HG03520 (cell line): Measurements from ENCODE around the gene PKD2L1.

ENCODE experiments used
- ATAC-seq: cut with Tn5 transposase; IDR thresholded peaks from one replicate; pipeline ENCODE4 v1.9.1; 2021; ENCODE audit warnings: mild to moderate bottlenecking, moderate library complexity; ENCODE audit not compliant: unreplicated experiment

The PKD2L1 gene

DNA sequence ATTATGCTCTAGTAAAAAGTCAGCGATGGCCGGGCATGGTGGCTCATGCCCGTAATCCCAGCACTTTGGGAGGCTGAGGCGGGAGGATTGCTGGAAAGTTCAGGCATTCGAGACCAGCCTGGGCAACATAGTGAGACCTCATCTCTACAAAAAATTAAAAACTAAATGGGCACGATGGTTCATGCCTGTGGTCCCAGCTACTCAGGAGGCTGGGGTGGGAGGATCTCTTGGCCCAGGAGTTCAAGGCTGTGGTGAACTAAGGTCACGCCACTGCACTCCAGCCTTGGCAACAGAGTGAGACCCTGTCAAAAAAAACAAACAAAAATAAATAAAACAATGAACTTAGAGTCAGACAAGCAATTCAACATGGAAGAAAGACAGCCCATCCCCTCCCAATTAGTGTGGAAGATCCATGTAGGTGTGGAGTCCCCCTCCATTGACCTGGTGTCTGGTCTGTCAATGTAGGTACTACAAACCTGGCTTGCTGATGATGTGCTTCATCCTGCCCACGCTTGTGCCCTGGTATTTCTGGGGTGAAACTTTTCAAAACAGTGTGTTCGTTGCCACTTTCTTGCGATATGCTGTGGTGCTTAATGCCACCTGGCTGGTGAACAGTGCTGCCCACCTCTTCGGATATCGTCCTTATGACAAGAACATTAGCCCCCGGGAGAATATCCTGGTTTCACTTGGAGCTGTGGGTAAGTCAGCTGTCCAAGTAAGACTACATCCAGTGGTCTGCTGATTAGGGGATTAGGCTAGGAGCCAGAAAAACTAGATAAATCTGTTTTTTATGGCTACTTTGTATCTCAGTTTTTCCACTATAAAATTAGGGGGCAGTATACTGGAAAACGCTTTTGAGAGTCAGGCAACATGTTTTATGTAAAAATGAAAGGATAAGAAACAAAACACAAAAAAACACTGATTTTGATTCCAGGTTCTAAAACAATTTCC lies 26.3 kb upstream of the PKD2L1 start:
- no peak for ATAC-seq

DNA sequence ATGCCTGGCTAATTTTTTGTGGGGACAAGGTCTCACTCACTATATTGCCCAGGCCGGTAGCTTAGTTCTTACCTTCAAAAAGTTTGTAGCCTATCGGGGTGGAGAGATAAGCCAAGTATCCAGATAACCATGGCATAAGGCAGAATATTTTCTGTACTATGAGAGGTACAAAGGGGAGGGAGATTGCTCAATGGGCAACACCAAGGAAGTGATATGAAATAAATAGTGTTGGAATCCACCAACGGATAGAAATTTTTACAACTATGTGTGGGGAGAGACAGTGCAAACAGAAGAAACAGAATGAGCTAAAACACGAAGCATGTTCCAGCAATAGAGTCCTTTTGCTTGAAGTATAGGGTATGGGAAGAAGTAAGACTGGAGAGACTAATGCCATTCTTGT lies 25.1 kb upstream of the PKD2L1 start:
- ATAC-seq: no peak

DNA sequence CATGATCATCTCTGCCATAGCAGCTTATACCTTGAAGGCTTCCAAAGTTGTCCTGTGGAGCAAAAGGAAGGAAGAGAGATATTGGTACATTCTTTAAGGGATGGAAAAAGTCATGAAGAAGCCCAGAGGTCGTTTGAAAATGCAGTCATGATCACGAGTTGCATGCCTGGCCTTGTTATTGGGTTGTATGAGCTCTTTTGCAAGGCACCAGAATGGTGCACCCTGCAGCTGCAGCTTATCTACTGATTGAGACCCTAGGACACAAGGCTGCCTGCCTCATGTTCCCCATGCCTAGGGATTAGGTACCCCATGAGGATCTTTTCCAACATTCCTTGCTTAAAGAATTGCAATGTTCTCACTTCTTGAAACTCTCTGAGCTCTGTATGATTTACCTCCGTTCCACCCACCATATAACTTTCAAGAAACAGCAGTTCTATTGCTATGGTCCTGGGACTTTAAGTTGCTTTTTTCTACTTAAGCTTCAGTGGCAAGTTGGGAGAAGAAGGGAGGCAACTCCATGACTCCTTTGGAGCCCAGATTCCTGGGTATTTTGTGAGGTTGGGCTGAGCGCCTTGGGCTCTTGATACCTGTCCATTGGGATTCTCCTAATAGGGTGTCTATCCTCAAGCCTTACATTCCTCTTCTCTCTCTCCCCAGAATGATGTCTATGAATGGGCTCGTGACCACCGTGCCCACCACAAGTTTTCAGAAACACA lies 23.9 kb upstream of the PKD2L1 start:
- ATAC-seq: no peak

DNA sequence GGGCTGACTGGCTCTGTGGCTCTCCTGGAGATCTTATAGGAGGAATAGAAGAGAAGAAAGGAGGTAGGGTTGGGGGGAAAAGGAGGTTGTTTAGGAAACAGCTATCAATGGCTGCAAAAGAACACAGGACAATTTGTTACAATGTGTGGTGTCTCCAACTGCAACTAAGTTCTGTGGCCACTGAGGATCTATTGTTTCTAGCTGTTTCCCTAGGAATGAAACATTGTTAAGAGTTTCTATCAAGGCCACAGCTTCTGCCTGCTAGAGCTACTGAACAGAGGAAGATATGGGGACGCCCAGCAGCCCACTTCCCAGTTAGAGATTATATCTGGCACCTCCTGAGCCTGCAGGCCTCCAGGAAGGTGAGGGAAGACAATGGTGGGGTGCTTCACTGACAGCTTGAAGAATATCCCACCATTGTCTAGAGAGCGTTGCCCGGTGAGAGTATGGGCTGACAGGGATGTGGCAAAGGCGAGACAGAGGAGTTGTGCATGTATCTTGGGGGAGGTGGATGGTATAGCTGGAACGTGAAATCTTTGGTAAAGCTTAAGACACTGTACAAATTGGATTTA lies 21.0 kb upstream of the PKD2L1 start:
- no peak for ATAC-seq

DNA sequence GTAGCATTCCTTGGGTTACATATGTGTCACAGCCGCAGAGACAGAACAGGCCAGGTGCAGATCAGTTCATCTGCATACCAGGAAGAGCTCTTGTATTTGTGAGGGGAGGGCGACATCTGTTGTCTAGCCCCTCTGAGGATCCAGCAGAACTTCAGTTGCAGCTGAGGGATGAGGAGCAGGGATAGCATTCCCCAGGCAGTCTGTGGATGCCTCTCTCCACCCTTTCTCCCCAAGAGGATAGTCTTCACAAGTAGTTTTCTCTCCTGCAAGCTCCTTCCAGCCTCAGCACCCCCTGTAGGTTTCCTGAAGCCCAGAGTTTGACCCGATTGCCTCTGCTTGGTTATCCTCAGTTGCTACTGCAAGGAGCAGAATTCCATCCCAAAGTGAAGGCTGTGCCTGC lies 19.6 kb upstream of the PKD2L1 start:
- ATAC-seq: no peak

DNA sequence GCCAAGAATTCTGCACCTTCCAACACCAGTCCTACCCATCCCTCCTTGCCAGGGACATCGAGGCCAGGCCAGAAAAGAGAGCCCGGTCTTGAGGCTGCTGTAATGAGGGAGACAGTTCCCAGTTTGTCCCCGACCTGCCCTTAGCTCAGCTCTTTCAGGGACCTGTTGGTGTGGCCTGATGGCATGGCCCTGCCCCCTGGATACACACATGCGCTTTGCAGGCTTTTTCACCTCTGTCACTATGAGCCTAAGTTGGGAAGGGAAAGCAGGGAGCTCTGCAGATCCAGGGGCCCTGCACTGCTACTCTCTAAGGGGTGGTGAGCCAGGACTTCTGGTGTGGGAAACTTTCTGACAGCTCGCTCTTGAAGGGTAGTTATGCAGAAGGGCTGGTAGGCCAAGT lies 19.1 kb upstream of the PKD2L1 start:
- ATAC-seq: no peak

DNA sequence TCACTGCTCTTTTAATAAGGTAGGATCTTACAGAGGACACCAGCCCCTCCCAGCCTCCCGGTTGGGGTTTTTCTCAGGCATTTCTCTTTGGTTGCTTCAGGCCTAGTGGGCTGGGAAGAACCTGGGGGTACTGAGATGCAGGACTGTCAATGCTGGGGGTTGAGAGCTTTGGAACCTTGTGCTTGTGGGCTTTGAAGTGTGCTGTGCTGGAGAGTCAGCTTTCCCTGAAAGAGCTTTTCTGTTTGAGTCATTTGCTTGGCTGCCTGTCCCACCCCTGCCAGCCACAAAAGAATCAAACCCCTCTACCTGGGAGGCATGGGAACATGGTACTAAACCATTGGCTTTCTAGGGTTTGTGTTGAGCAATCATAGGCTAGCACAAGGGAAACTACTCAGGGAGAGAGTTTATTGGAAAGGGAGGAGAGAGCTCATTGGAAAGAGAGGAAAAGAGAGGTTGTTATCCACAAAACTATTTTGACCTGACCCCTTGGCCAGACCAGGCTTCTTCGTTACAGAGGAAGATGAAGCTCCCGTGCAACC lies 18.4 kb upstream of the PKD2L1 start:
- ATAC-seq: no peak

DNA sequence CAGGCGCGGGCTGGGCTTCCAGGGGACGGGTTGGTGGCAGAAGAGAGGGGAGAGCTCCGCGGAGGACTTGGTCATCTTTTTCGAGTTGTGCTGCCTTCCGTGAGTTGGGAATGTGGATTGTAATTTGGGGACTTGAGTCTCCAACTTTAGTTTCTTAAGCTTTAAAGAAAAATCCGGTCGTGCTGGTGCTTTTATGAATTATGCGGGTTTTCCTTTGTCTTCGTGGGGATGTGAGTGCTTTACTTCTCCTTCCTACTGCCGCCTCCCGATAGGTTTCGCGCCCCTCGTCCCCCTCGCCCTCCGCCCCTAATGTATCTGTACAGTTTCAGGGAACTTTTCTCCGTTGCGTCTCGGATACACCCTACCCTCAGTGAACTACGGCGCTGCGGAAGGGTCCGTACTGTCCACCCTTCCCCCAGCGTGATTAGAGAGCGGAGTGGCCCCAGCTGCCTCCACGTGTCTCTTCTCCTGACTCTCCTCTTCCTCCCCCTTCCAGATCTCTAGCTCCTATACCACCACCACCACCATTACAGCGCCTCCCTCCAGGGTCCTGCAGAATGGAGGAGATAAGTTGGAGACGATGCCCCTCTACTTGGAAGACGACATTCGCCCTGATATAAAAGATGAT lies 17.7 kb upstream of the PKD2L1 start:
- no peak for ATAC-seq

DNA sequence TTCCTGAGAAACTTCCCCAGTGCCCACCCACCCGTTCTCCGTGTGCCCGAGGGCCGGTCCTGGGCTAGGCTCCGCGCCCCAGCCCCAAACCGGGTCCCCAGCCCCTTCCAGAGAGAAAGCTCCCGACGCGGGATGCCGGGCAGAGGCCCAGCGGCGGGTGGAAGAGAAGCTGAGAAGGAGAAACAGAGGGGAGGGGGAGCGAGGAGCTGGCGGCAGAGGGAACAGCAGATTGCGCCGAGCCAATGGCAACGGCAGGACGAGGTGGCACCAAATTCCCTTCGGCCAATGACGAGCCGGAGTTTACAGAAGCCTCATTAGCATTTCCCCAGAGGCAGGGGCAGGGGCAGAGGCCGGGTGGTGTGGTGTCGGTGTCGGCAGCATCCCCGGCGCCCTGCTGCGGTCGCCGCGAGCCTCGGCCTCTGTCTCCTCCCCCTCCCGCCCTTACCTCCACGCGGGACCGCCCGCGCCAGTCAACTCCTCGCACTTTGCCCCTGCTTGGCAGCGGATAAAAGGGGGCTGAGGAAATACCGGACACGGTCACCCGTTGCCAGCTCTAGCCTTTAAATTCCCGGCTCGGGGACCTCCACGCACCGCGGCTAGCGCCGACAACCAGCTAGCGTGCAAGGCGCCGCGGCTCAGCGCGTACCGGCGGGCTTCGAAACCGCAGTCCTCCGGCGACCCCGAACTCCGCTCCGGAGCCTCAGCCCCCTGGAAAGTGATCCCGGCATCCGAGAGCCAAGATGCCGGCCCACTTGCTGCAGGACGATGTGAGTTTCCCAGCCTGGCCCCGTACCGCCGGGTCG lies 16.9 kb upstream of the PKD2L1 start, which contains the start of gene SCD:
Gene SCD (plus strand): TSS at position 469 of the 803 bp plus-strand sequence. CDS start 272 bp downstream, at position 741.
- peak; percentile 83 for ATAC-seq

DNA sequence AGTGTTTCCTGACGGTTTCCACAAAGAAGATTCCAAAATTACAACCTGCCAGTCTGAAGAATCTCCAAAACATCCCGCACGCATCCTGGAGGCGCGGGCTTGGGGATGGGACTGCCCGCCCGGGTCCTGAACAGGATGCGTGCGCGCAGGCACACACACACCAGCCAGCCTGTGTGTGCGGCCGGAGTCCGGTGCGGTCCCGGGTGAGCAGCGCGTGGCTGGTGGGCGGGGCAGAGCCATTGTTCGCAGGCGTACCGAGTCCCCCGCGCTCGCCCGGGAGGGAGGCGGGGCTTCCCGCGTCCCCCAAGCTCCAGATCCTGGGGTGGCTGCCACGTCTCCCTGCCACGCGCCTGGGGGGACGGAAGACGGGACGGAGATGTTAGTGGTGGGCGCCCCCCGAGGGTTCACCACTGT lies 16.3 kb upstream of the PKD2L1 start:
- ATAC-seq: peak; percentile 50

DNA sequence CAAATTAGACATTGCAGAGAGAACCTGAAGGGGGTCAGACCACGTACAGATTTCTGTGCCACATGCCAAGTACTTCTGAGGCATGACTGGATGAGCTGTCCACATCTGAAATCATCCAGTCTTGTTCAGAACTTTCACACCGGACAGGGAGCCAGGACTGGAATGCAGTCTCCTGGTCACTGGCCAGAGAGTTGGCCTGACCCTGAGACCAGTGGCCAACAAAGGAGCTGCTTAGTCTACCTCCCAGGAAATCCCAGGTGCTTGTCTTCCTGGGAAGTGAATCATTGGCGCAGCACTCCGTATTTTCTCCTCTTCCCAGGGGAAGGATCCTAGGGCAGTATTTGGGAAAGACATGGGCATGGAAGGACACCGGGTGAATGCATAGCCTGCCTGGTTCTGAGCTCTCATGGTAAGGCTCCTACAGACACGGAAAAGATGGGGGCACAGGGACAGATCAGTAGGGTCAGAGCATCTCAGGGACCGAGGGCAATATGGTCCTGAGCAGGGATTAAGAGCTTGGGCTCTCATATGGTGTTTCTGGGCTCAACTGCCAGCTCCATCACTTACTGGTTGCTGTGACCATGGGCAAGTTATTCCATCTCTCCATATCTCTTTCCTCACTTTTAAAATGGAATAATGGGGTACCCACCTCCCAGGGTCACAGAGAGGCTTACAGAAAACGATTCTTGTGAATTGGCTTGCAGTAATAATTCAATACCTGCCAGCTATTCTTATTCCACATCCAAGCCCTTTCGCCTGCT lies 15.7 kb upstream of the PKD2L1 start:
- no peak for ATAC-seq

DNA sequence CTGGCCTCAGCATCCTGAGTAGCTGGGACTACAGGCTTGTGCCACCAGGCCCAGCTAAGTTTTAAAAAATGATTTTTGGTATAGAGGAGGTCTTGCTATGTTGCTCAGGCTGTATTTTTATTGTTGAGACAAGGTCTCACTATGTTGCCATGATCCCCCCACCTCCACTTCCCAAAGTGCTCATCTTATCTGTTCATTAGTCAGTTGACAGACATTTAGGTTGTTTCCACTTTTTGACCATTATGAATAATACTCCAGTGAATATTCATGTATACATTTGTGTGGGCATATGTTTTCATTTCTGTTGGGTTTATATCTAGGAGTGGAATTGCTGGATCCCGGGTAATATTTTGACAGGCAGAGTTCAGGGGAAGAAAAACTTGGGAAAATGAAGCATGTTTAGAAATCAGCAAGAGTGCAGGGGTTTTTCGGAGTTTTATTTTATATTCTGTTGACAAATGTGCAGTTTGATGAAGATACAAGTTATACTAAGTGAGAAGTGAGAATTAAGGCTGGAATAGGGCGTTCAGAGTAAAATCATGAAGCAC lies 14.3 kb upstream of the PKD2L1 start:
- ATAC-seq: no peak

DNA sequence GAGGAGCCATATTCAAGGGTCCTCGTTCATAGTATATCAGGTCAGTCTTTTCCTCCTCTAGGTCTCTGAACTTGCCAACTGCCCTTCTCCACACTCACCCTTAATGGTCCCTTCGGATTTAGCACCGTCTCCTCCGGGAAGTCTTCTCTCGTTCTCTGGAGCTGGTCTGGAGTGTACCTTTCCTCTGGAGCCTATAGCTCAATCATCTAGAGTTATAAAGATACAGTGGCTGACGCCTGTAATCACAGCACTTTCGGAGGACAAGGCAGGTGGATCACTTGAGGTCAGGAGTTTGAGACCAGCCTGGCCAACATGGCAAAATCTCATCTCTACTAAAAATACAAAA lies 12.6 kb upstream of the PKD2L1 start:
- no peak for ATAC-seq

DNA sequence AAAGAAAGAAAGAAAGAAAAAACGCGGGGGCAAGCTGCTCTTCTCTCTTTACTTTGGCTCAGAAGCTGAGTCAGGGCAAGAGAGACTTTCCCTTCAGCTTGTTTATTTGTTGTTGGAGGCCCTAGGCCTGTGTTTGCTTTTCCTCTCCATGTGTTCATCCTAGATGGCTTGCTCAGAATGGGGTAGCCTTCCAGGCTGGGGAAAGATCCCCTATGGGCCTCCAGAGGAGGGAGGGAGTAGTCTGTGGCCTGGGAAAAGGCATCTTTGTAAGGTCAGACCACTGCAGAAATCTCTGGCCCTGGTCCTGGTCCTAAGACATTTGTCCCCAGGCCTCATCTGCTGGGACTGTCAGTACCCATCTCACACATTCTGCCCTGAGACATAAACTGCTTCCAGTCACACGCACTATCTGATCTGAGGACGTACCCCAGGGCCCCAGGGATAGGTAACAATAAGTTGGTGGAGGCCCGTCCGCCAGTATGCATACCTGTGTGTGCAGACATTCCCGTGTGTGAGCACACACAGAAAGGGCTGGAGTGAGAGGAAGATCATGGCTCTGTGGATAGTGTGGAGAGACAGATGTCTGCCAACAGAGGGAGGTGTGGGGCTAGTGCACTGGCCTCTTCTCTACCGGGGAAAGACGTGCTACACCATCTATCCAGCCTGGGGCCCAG lies 12.1 kb upstream of the PKD2L1 start:
- ATAC-seq: no peak

DNA sequence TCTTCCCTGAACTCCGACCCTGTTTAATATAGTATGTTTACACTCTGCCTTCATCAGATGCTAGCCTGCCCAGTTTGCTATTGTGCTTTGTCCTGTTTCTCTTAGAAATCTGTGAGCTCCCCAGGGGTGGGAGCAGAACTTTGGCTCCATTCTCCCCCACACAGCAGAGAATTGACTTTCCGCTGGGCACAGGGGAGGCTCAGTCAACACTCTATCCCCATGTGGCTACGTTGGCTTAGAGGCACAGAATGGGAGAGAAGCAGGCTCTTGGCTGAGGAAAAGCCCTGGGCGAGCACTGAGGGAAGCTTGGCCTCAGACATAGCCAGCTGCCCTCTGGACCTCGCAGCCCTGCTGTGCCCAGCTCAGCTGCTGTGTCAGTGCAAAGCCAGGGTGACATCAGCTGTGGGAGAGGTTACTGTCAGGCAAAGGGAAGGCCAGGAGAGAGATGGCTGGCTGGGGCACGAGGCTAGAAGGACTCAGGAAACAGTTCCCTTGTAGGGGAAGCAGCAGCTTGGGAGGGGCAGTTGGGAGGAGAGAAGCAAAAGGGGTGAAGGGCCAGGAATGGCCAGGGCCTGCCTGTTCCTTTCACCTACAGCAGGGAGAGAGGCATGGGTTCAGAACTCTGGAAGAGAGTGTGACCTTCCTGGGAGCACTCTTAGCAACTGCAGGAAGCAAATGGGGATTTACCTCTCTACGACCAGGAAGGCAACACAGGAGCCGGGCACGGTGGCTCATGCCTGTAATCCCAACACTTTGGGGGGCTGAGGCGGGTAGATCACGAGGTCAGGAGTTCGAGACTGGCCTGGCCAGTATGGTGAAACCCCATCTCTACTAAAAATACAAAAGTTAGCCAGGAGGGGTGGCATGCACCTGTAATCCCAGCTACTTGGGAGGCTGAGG lies 11.2 kb upstream of the PKD2L1 start:
- ATAC-seq: no peak

DNA sequence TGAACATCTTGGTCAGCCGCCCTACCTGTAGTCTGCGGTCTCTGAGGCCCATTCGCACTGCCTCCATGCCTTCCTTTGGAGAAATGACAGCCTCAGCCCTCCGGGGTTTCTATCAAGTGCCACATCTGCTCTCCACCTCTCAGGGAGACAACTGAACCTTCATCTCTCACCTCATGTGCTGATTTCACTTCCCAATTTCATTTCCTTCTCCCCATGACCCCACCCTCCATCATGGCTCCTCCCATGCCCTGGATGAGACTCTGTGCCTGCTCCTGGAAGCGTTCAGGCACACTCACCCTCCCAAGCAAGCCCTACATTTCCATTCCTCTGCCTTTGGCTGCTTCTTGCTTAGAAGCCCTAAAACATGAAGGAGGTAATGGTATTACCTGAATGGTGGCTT lies 9.2 kb upstream of the PKD2L1 start:
- no peak for ATAC-seq

DNA sequence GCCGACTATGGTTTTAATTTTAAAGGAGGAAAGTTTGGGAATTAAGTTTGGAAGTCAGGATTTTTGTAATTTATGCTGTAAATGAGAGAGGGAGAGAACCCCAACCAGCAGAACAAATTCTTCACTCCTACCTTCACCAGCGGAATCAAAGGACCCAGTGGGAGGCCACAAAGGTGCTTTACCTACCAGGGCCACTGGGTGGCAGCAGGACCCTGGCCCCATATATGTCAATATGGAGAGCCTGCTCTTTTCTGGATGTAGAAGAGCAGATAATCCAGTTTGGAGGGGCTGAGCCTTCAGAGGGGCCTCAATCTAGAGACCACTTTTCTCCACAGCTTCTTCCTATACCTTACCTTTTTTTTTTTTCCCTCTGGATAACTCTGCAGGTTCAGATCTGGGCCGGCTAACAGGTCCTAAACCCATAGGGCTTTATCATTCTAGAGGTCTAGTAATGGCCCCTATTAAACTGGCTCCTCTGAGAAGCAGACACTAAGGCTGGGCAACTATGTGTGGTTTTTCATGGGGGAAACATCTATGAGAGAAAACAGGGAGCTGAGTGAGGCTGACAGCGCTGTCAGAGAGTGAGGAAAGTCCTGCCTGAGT lies 8.5 kb upstream of the PKD2L1 start:
- no peak for ATAC-seq
